BE2C (cell line): Measurements from ENCODE around the gene SMPD3.

Experiments used
- DNase-seq: peaks from one replicate; pipeline ENCODE4 v3.0.0-alpha.2; 2020
- H3K27me3 ChIP-seq: fragments of 250-450 bp; sonication (Bioruptor Pico); 2 replicates; pipeline ENCODE4 v1.5.1; 2020; ENCODE audit warnings: mild to moderate bottlenecking
- H3K36me3 ChIP-seq: fragments of 250-450 bp; sonication (Bioruptor Pico); 2 replicates; pipeline ENCODE4 v1.5.1; 2020; ENCODE audit warnings: mild to moderate bottlenecking
- H3K4me1 ChIP-seq: fragments of 250-450 bp; sonication (Bioruptor Pico); 2 replicates; pipeline ENCODE4 v1.5.1; 2020
- H3K4me3 ChIP-seq: 2 replicates; pipeline ENCODE4 v1.5.1; 2011; ENCODE audit warnings: low read depth, low read length
- H3K9me3 ChIP-seq: fragments of 250-450 bp; sonication (Bioruptor Pico); 2 replicates; pipeline ENCODE4 v1.5.1; 2020
- TF ChIP-seq, protein P1 (sequence below): IDR thresholded peaks from 2 replicates; pipeline ENCODE4 v1.5.1; 2012; ENCODE audit warnings: mild to moderate bottlenecking, low read depth, low read length

The SMPD3 gene

DNA sequence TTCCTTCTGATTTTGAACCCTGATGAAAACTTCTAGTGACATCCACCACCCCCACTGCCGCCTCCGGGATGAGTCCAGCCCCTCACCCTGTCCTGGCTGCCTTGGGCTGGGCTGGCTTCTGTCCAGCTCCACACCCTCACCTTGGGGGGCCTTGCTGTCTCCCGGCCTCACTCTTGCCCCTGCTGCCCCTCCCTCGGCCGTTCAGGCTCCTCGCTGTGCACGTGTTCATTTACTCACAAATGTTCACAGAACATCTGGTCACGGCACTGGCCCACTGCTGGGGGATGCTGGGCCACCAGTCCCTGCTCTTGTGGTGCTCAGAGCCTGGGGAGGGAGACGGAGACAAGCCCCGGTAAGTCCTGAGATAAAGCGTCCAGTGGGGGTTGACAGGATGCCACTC lies 96.8 kb downstream of the SMPD3 start:
- TF ChIP-seq, protein P1, sequence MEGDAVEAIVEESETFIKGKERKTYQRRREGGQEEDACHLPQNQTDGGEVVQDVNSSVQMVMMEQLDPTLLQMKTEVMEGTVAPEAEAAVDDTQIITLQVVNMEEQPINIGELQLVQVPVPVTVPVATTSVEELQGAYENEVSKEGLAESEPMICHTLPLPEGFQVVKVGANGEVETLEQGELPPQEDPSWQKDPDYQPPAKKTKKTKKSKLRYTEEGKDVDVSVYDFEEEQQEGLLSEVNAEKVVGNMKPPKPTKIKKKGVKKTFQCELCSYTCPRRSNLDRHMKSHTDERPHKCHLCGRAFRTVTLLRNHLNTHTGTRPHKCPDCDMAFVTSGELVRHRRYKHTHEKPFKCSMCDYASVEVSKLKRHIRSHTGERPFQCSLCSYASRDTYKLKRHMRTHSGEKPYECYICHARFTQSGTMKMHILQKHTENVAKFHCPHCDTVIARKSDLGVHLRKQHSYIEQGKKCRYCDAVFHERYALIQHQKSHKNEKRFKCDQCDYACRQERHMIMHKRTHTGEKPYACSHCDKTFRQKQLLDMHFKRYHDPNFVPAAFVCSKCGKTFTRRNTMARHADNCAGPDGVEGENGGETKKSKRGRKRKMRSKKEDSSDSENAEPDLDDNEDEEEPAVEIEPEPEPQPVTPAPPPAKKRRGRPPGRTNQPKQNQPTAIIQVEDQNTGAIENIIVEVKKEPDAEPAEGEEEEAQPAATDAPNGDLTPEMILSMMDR: no peak
- Histone ChIP-seq H3K9me3 (no peaks in the 10 kb centered on the region), H3K4me1 (no peaks in the 10 kb centered on the region), H3K36me3 (peaks cover 73% of the 10 kb centered on the region), H3K4me3 (no peak overlapping the region), H3K27me3 (no peaks in the 10 kb centered on the region)
- DNase-seq: no peak

DNA sequence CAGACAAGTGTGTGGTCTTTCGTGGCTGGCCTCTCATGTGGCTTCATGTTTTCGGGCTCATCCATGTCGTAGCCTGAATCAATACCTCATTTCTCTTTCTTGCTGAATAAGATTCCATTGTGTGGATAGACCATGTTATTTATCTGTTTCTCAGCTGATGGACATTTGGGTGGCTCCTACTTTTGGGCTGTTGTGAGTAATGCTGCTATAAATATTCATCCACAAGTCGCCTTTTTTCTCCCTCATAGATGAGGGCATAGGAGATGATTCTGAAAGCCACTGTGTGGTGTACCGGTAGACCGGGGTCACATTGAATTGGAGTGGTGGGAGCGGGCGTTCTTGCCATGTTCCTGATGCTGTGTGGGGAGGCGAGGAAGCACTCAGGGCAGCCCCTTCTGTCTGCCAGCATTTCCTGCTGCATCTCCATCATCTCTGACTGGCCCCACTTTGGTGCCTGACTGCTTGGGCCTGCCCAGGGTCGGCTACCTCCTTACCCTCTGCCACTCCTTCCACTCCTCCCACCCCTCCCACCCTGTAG lies 97.4 kb downstream of the SMPD3 start:
- peaks cover 73% of the 10 kb centered on the region for H3K36me3 ChIP-seq

DNA sequence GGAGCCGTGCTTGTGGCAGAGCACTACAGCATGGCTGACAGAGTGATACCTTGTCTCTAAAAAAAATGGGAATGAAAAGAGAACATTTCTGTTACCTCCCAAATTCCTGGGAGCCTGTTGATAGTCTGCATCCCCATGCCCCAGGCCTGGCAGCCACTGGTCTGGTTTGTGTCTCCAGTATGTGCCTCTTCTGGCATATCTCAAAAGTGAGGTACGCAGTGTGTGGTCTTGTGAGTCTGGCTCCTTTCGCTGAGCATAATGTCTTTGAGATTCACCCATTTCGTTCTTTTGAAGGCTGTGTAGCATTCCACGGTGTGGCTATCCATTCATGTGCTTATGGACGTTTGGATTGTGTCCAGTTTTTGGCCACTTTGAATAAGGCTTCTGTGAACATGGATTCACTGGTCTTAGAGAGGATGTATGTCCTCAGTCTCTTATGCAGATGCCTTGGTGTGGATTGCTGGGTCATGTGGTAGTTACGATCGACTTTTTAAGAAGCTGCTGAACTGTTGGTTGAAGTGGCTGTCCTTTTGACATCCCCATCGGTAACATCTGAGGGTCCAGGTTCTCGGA lies 98.4 kb downstream of the SMPD3 start:
- no peaks in the 10 kb centered on the region for H3K4me1 ChIP-seq
- peaks cover 73% of the 10 kb centered on the region for H3K36me3 ChIP-seq
- DNase-seq: no peak
- no peaks in the 10 kb centered on the region for H3K9me3 ChIP-seq
- H3K4me3 ChIP-seq: no peak overlapping the region
- TF ChIP-seq, protein P1: no peak
- no peaks in the 10 kb centered on the region for H3K27me3 ChIP-seq

More for the DNA sequence above, 97.4 kb downstream of the SMPD3 start:
- H3K4me3 ChIP-seq: no peak overlapping the region
- DNase-seq: no peak
- H3K9me3 ChIP-seq: no peaks in the 10 kb centered on the region
- TF ChIP-seq, protein P1: no peak
- H3K4me1 ChIP-seq: no peaks in the 10 kb centered on the region
- no peaks in the 10 kb centered on the region for H3K27me3 ChIP-seq

DNA sequence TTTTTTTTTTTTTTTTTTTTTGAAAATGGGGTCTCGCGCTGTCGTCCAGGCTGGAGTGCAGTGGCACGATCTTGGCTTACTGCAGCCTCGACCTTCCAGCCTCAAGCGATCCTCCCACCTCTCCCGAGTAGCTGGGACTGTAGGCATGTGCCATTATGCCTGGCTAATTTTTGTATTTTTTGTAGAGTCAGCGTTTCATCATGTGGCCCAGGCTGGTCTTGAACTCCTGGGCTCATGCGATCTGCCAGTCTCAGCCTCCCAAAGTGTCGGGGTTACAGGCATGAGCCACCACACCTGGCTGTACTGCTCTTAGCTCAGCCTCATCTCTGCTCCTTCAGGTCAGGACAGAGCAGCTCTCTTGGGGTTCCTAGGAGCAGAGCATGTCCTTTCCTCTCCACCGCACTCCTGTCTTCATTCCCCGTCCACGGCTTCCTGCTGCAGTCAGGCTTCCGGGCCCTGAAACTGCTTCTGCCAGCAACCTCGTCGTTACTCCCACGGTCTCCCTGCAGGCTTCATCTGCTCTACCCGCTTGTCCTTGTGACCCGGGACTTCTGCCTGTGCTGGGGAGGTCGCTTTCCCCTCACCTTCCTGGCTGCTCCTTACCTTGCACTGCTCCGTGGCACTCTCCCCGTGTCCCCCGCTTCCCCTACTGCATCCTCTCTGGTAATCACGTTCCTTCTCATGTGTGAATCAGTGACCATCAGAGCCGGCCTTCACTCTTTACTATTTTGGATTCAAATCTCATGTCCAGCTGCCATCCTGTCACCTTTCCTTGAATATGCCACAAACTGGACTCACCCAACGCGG lies 99.5 kb downstream of the SMPD3 start:
- Histone ChIP-seq H3K36me3 (peaks cover 66% of the 10 kb centered on the region), H3K4me1 (no peaks in the 10 kb centered on the region), H3K27me3 (no peaks in the 10 kb centered on the region), H3K4me3 (no peak overlapping the region), H3K9me3 (no peaks in the 10 kb centered on the region)
- DNase-seq: no peak
- TF ChIP-seq, protein P1: no peak

DNA sequence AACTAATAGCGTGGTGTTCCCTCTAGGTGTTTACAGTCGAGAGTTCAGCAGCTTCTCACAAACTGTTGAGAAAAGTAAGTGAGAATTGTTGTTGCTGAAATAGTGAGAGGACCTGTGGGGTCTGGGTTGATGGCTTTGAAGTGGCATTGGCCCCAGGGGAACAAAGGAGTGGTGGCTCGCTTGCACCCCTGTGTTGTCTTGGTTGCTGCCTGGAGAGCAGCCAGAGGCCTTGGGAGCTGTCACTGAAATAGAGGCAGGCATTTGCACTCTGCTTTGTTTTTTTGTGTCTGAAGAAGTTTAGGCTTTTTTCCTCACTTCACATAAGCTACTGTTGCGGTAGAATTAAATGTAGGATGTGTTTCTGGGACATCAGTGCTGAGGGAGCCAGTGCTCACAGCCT lies 100.7 kb downstream of the SMPD3 start:
- peaks cover 62% of the 10 kb centered on the region for H3K36me3 ChIP-seq
- no peak overlapping the region for H3K4me3 ChIP-seq
- TF ChIP-seq, protein P1: no peak
- H3K27me3 ChIP-seq: no peaks in the 10 kb centered on the region
- no peaks in the 10 kb centered on the region for H3K4me1 ChIP-seq
- H3K9me3 ChIP-seq: no peaks in the 10 kb centered on the region
- DNase-seq: no peak
